GM13977 (cell line): ENCODE results near the gene ALPK1.
"Not testable (repeated sequence)": the region's sequence is repeated elsewhere in the genome, so short reads cannot be mapped to it uniquely, and the experiment has no call there.

Source experiments
- DNase-seq: peaks from one replicate; pipeline ENCODE4 v3.0.0; 2012; ENCODE audit warnings: low spot score
- in situ Hi-C: fragments of 300-500 bp; cut with MboI; formaldehyde crosslinking; loops from one replicate; pipeline ENCODE4 v1.12.0; 2022; ENCODE audit warnings: low sequenced_read_pairs, low pct_unique_long_range_greater_than_20kb, mixed read lengths, inconsistent platforms; ENCODE audit not compliant: unreplicated experiment
- TF ChIP-seq, protein P1 (sequence below): IDR thresholded peaks from 2 replicates; pipeline ENCODE4 v1.5.1; 2012; ENCODE audit warnings: mild to moderate bottlenecking, control low read depth; ENCODE audit not compliant: insufficient read depth; ENCODE audit errors: extremely low read depth, missing control alignments

ALPK1 gene

DNA sequence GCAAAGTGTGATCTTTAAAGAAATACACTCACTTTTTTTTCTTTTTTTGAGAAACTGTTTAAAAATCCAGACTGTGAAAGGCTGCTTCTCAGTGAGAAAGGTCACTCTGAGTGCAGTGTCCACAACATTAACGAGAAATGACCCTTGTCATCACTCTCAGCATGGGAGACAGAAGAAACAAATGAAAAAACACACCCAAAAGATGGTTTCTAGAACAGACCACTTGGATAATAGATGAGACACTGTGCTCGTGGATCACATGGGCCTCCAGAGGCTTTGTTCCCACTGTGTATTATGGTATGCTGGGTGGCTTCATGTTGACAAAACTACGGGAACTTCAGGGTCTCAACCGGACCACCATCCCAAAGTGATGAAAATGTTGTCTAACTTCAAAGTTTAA is 153.9 kb downstream of the ALPK1 start:
- no peak for DNase-seq
- TF ChIP-seq, protein P1, sequence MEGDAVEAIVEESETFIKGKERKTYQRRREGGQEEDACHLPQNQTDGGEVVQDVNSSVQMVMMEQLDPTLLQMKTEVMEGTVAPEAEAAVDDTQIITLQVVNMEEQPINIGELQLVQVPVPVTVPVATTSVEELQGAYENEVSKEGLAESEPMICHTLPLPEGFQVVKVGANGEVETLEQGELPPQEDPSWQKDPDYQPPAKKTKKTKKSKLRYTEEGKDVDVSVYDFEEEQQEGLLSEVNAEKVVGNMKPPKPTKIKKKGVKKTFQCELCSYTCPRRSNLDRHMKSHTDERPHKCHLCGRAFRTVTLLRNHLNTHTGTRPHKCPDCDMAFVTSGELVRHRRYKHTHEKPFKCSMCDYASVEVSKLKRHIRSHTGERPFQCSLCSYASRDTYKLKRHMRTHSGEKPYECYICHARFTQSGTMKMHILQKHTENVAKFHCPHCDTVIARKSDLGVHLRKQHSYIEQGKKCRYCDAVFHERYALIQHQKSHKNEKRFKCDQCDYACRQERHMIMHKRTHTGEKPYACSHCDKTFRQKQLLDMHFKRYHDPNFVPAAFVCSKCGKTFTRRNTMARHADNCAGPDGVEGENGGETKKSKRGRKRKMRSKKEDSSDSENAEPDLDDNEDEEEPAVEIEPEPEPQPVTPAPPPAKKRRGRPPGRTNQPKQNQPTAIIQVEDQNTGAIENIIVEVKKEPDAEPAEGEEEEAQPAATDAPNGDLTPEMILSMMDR = no peak
- in situ Hi-C loops = no loop called here

DNA sequence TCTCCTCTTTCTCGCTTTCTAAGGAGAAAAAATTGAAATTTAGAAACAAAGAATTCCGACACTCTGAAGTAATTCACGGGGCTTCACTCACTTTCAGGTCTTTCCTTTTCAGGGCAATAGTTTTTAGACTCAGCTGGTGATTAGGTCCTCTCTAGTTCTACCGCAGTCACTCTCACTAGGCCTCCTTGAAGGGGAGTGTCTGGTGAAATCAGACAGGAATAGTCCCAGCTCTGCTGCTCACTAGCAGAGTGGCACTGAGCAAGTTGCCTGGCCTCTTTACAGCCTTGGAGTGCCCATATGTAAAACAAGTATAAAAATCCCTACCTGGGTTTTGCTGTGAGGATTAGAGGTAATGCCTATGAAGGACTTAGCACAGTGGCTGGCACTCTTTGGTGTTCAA is 154.7 kb downstream of the ALPK1 start:
- TF ChIP-seq, protein P1 = no peak
- no peak for DNase-seq
- in situ Hi-C loops = no loop called here

DNA sequence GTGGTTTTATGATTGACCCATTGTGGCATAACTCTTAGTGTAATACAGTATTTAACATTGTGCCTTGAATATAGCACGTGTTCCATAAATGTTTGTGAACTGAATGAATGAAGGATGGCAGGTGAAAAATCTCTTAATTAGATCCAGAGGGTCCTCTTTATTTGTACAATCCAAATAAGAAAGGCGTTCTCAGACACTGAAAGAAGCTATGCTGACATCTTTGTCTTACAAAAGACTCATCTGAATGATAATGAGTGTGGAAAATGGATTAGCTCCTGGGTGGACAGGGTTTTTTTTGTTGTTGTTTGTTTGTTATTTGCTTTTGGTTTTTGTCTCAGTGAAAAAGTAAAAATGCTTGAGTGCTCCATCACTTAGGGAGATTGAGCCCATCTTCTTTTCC is 156.2 kb downstream of the ALPK1 start:
- in situ Hi-C loops = no loop called here

DNA sequence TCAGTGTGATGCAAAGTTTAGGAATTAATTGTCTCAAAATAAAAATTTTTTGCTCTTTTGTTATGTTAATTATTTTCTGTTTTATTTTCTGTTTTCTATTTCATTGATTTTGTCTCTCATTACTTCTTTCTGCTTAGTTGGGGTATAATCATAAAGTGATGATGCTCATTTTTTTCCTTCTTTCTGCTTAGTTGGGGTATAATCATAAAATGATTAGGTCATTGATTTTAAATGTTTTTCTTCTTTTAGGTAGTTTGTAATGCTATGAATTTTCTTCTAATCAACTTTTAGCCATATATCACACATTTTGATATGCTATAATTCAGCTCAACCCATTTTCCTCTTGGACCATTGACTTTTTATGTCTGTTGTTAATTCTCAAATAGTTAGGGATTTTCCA is 175.1 kb downstream of the ALPK1 start:
- in situ Hi-C loops = no loop called here
- no peak for DNase-seq
- TF ChIP-seq, protein P1 = no peak

More for the DNA sequence above, 156.2 kb downstream of the ALPK1 start:
- TF ChIP-seq, protein P1 = no peak
- no peak for DNase-seq

DNA sequence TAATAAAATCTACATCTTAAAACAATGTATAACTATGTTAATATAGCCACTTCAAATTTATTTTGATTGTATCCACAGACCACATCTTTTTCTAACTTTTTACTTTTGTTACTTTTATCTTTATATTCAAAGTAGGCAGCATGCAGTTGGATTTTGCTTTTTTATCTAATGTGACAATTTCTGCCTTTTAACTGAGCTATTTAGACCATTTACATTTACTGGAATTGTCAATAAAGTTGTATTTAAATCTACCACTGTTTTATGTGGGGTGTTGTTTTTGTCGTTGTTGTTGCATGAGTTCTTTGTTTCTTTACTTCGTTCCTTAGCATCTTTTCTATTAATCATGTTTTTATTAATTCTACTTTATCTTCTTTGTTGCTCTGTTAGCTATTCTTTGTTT is 176.8 kb downstream of the ALPK1 start:
- no peak for DNase-seq
- in situ Hi-C loops = no loop called here
- TF ChIP-seq, protein P1 = no peak

DNA sequence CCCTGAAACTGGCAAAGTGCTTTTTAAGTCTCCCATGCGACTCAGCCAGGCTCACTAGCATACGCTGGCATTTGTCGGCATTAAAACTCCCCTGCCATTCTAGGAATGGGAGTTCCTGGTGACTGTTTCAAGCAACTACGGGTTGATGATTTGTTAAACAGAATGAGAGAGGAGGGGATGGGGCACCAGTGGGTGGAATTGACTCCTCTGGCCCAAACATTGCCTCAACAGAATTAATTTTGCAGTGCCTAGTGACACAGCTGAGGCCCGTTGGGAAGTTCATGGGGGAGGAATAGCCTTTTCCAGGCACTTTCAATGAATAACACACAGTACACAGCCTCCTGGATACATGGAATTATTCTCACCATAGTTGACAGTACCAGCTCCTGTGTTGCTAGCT is 188.8 kb downstream of the ALPK1 start:
- in situ Hi-C loops = no loop called here
- TF ChIP-seq, protein P1 = no peak
- no peak for DNase-seq

DNA sequence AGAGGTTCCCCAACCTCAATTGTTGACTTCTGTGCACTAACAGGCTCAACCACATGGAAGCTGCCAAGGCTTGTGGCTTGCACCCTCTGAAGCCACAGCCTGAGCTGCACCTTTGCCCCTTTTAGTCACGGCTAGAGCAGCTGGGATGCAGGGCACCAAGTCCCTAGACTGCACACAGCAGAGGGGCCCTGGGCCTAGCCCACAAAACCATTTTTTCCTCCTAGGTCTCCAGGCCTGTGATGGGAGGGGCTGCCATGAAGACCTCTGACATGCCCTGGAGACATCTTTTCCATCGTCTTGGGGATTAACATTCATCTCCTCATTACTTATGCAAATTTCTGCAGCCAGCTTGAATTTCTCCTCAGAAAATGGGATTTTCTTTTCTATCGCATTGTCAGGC is 193.6 kb downstream of the ALPK1 start:
- in situ Hi-C loops, DNase-seq: not testable (repeated sequence)
